HG03432 (cell line): ENCODE results near the gene HECTD4.

ENCODE experiments used
- ATAC-seq: cut with Tn5 transposase; IDR thresholded peaks from one replicate; pipeline ENCODE4 v1.9.1; 2021; ENCODE audit warnings: mild to moderate bottlenecking, moderate library complexity; ENCODE audit not compliant: unreplicated experiment

The HECTD4 gene

GRCh38 chr12:112184056-112184887, 198.0 kb downstream of the HECTD4 start:
- no peak for ATAC-seq

GRCh38 chr12:112183141-112184021, 198.8 kb downstream of the HECTD4 start:
- ATAC-seq: no peak

GRCh38 chr12:112182499-112182898, 199.7 kb downstream of the HECTD4 start:
- ATAC-seq: no peak

- ATAC-seq: no peak
These were observed 201.8 kb downstream of the HECTD4 start for GRCh38 chr12:112180422-112180821.

- no peak for ATAC-seq
These were observed 202.3 kb downstream of the HECTD4 start for GRCh38 chr12:112179916-112180315.

- ATAC-seq: no peak
These were observed 202.9 kb downstream of the HECTD4 start for GRCh38 chr12:112179341-112179740.

GRCh38 chr12:112178796-112179195, 203.4 kb downstream of the HECTD4 start:
- ATAC-seq: no peak

- ATAC-seq: no peak
These were observed 205.8 kb downstream of the HECTD4 start for GRCh38 chr12:112176321-112177010.

GRCh38 chr12:112175361-112176155, 206.7 kb downstream of the HECTD4 start:
- ATAC-seq: no peak

GRCh38 chr12:112172556-112173324, 209.5 kb downstream of the HECTD4 start:
- ATAC-seq: no peak

GRCh38 chr12:112170971-112171596, 211.1 kb downstream of the HECTD4 start:
- ATAC-seq: no peak

- ATAC-seq: no peak
These were observed 211.9 kb downstream of the HECTD4 start for GRCh38 chr12:112170376-112170775.

GRCh38 chr12:112169966-112170365, 212.3 kb downstream of the HECTD4 start:
- ATAC-seq: no peak

- ATAC-seq: no peak
These were observed 212.9 kb downstream of the HECTD4 start for GRCh38 chr12:112169161-112169872.

- ATAC-seq: no peak
These were observed 213.7 kb downstream of the HECTD4 start for GRCh38 chr12:112168561-112168971.

GRCh38 chr12:112167718-112168525, 214.3 kb downstream of the HECTD4 start:
- no peak for ATAC-seq

- no peak for ATAC-seq
These were observed 215.2 kb downstream of the HECTD4 start for GRCh38 chr12:112167031-112167461.
